ENCODE results near the gene SLC25A52. TPM values are rescaled to one million over a fixed set of nuclear protein-coding genes. Genes with fewer than 3 reads are reported as not detected.
"Not testable (repeated sequence)": the region's sequence is repeated elsewhere in the genome, so short reads cannot be mapped to it uniquely, and the experiment has no call there.

SLC25A52 gene
- total RNA-seq, 4 donors from 2014 or later: not detected

- no peak for DNase-seq (ENCODE audit: low spot score)
- ATAC-seq (ENCODE audit: low FRiP score): no peak
- TF ChIP-seq, protein P1, sequence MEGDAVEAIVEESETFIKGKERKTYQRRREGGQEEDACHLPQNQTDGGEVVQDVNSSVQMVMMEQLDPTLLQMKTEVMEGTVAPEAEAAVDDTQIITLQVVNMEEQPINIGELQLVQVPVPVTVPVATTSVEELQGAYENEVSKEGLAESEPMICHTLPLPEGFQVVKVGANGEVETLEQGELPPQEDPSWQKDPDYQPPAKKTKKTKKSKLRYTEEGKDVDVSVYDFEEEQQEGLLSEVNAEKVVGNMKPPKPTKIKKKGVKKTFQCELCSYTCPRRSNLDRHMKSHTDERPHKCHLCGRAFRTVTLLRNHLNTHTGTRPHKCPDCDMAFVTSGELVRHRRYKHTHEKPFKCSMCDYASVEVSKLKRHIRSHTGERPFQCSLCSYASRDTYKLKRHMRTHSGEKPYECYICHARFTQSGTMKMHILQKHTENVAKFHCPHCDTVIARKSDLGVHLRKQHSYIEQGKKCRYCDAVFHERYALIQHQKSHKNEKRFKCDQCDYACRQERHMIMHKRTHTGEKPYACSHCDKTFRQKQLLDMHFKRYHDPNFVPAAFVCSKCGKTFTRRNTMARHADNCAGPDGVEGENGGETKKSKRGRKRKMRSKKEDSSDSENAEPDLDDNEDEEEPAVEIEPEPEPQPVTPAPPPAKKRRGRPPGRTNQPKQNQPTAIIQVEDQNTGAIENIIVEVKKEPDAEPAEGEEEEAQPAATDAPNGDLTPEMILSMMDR (IDR thresholded peaks at IDR 0.05): no peak
These were observed 20.5 kb downstream of the SLC25A52 start for GRCh38 chr18:31740180-31740579.

DNA sequence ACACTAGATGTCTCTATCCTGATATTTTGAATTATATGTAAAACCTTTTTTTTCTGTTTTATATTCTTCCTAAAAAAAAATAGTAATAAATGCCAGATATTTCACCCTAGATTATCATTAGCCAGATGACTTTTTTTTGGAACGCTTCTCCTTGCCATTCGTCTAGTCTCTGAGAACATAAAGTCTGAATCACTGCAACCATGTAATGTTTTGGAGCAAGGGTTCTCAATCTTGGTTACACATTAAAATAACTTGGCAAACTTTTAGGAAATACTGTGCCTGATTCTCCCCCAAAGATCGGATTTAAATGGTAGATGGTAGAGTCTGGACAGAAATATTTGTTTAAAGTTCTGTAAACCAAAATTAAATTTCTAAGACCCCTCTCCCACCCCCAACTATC is 21.0 kb downstream of the SLC25A52 start:
- no peak for DNase-seq (ENCODE audit: low spot score)
- ATAC-seq (ENCODE audit: low FRiP score): no peak
- TF ChIP-seq, protein P1 (IDR thresholded peaks at IDR 0.05): no peak

- no peak for ATAC-seq (ENCODE audit: low FRiP score)
- no peak for DNase-seq (ENCODE audit: low spot score)
- TF ChIP-seq, protein P1 (IDR thresholded peaks at IDR 0.05): no peak
These were observed 21.9 kb downstream of the SLC25A52 start for GRCh38 chr18:31738460-31739407.

DNA sequence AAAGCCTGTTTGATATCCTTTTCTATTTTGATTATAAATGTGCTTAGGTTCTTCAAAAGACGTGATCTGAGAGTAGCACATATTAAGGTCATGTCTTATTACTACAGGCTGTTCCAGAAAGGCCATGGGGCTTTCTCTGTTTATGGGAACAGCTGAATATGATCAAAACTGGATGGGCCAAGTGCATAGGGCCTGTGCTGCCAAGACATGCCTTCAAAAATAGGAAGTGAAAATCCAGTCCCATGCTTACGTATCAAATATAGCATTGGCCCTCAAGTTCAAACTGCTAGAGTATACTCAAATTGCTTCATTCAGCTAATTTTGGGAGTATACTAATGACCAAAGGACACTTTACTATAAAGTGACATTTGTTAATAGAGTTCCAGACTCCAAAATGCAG is 24.1 kb downstream of the SLC25A52 start:
- no peak for DNase-seq (ENCODE audit: low spot score)
- TF ChIP-seq, protein P1 (IDR thresholded peaks at IDR 0.05): no peak
- no peak for ATAC-seq (ENCODE audit: low FRiP score)

GRCh38 chr18:31731628-31732027 is 29.1 kb downstream of the SLC25A52 start:
- no peak for ATAC-seq (ENCODE audit: low FRiP score)

DNA sequence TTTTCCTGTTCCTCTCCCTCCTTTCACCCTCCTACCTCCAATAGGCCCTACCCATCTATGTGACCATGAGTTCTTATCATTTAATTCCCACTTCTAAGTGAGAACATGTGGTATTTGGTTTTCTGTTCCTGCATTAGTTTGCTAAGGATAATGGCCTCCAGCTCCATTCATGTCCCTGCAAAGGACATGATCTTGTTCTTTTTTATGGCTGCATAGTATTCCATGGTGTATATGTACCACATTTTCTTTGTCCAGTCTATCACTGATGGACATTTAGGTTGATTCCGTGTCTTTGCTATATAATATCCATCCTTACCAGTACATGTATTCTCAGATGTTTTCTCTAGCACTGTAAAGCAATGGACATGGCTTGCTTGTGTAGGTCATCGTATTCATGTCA is 31.5 kb downstream of the SLC25A52 start:
- DNase-seq (ENCODE audit: low spot score): not testable (repeated sequence)

More at GRCh38 chr18:31731628-31732027, 29.1 kb downstream of the SLC25A52 start:
- TF ChIP-seq, protein P1 (IDR thresholded peaks at IDR 0.05): no peak
- DNase-seq (ENCODE audit: low spot score): no peak

DNA sequence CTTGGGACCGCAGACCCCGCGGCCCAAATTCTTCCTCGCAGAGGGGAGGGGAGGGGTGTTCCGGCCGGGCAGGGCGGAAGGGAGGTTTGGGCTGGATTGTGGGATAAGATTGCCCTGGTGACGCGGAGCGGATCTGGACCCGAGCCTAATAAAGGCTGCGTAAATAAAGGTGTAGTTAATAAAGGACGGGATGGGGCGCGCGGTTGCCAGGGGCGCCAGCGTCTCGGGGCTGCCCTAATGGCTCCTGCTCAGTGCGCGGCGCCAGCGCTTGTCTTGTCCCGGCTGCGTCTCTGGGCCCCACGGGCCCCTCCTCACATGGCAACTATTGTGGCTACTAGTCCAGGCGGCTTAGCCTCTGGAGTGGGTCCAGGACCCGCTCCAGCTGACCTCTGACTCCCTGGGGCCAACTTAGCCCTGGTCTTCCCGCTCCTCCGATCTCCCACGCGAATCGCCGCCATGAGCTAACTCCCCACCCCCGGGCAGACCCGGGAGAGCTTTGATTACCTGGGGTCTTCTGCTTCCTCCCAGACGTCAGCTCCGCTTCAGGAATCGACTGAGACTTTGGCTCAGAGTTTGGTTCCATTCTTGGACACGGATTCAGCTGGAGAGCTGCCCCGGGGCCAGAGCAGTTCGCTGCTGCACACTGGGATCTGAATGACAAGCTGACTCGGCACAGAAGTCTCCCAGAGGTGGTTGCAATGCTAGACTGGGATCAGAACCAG is 36.5 kb downstream of the SLC25A52 start:
- DNase-seq (ENCODE audit: low spot score) (no peak), ATAC-seq (ENCODE audit: low FRiP score) (peak; percentile 63)
- TF ChIP-seq, protein P1 (IDR thresholded peaks at IDR 0.05): no peak

More for the DNA sequence above, 31.5 kb downstream of the SLC25A52 start:
- ATAC-seq (ENCODE audit: low FRiP score): not testable (repeated sequence)

All from omental fat pad (tissue), 4 donors.